GM21447 (cell line): Measurements from ENCODE around the gene RIOK2.
"Not testable (repeated sequence)": the region's sequence is repeated elsewhere in the genome, so short reads cannot be mapped to it uniquely, and the experiment has no call there.

Source experiments
- ATAC-seq: cut with Tn5 transposase; IDR thresholded peaks from one replicate; pipeline ENCODE4 v1.9.1; 2021; ENCODE audit not compliant: unreplicated experiment

RIOK2 gene

DNA sequence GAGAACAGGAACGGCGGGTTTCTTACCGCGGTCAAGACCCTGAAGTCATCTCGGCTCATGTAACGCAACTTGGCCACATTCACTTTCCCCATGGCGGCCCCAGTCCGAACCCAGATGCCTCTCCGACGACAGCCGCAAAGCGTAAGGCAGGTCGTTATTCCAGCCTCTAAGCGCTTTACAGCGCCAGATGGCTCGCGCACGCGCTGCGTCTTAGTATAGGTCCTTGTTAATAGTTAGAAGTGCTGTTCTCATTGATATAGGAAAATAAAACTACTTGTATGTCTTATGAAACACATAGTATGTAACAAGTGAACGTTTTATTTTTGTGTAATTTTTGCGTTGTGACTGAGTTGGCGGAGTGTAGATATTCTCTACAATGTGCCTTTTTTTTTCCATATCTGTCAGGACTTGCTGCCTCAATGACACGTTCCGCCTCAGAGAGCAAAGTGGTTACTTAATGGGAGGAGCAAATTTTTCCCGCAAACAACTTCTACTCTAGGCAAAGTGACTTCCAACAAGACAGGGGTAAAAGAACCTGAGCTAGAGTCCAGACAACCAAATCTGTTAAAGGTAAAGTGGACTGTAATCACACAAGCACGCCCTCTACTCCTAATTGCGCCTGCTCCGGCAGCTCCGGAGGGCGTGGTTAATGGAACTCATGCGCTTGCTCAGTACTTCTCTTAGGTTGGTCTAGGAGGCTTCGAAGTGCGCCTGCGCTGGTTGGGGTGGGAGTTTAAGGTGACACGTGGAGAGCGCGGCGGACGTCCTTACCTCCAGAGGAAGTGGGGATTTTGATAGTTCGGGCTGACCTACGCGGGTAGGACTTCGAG, at the start of gene RIOK2:
RIOK2 (minus strand) TSS at position 148 of the 830 bp plus-strand sequence; CDS start at position 92, 56 bp downstream.
- ATAC-seq: peak; percentile 91

- ATAC-seq: peak; percentile 93
These were observed 48.1 kb upstream of the RIOK2 start for GRCh38 chr5:97231025-97231636.

- ATAC-seq: no peak
These were observed 46.7 kb upstream of the RIOK2 start for GRCh38 chr5:97229688-97230285.

- no peak for ATAC-seq
These were observed 46.1 kb upstream of the RIOK2 start for GRCh38 chr5:97229196-97229595.

DNA sequence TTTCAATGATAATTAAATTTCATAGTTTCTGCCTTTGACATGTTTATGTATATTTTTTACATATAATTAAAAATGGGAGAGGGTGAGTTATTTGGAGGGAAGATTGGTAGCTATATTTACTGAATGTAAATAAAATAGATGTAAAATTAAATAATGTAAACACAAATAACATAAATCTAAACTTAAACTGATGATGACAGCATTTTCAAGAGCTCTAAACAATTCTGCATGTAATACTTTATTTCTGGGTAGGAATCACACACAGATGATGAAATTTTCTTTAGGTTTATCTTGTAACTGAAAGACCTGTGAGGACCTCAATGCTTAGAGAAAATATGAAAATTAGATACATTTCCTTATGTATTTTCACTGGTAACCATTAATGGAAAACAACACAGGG, 42.2 kb upstream of the RIOK2 start:
- no peak for ATAC-seq

DNA sequence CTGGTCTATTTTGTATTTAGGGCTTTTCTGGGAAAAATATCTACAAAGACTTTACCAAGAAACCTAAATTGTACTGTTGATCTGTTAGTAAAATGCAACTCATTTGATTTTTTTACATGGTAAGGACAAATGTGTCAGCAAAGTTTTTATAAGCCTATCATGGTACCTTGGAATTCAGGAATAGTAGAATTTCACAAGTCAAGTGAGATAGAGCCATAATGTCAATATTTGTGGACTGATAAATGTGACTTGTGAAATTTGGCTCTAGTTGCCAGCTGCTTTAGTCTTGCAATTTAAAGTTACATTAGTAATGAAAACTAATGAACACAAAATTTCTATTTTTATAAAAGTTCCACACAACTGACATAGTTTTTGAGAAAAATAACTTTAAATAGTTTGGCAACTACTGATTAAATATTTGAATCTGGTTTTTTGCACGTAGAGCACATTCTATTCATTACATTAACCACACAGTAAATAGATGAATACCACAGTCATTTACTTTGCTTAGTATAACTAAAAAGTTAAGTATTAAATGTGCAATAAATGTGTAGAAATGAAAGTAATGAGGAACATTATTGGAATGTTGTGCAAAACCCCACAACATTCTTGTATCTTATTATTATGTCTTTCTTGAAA, 41.2 kb upstream of the RIOK2 start:
- no peak for ATAC-seq

- ATAC-seq: no peak
These were observed 40.5 kb upstream of the RIOK2 start for GRCh38 chr5:97223596-97223995.

- no peak for ATAC-seq
These were observed 26.3 kb upstream of the RIOK2 start for GRCh38 chr5:97209343-97209742.

DNA sequence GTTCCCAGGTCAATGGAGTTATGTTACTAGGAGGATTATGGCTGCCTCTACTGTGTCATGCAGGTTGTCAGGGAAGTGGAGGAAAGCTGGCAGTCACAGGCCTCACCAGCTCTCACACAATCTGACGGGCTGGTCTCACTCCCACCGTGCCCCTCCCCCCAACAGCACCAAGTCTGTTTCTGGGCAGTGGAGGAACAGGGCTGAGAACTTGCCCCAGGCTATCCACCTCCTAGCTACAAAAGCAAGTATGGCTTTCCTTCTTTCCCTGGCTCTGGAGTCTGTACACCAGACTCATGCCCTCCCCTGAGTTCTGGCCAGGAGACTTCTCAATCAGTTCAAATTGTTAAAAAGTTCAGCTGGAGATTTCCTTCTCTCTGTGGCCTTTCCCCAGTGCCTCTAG, 25.7 kb upstream of the RIOK2 start:
- ATAC-seq: no peak

- ATAC-seq: no peak
These were observed 25.2 kb upstream of the RIOK2 start for GRCh38 chr5:97208184-97208713.

- no peak for ATAC-seq
These were observed 11.3 kb upstream of the RIOK2 start for GRCh38 chr5:97194366-97194765.

GRCh38 chr5:97193355-97193688, 10.3 kb upstream of the RIOK2 start:
- ATAC-seq: no peak

DNA sequence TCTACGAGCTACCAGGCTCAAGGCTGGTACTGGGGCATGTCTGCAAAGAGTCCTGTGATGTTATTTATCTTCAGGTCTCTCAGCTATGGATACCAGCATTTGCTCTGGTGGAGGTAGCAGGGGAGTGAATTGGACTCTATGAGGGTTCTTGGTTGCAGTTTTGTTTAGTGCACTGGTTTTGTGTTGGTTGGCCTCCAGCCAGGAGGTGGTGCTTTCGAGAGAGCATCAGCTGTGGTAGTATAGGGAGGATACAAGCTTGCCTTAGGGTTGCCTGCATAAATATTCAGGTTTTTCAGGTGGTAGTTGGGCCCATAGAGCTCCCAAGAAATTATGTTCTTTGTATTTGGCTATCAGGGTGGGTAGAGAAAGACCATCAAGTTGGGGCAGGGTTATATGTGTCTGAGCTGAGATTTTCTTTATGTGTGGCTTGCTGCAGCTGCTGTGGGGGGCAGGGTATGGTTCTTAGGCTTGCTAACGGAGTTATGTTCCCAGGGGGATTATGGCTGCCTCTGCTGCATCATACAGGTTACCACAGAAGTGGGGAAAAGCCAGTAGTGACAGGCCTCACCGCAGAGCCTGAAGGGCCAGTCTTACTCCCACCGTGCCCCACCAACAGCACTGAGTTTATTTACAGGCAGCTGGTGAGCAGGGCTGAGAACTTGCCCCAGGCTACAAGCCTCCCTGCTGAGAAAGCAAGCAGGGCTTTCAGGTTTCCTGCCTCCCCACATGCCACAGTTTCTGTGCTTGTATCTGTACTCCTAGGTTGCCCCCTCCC, 9.7 kb upstream of the RIOK2 start:
- ATAC-seq: peak; percentile 84

GRCh38 chr5:97191893-97192292, 8.8 kb upstream of the RIOK2 start:
- no peak for ATAC-seq

DNA sequence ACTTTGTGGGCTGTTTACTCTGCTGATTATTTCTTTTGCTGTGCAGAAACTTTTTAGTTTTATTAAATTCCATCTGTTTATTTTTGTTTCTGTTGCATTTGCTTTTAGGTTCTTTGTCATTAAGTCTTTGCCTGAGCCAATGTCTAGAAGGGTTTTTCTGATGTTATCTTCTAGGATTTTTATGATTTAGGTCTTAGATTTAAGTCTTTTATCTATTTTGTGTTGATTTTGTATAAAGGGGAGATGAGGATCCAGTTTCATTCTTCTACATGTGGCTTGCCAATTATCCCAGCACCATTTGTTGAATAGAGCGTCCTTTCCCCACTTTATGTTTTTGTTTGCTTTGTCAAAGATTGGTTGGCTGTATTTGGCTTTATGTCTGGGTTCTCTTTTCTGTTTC, 6.5 kb upstream of the RIOK2 start:
- not testable (repeated sequence) for ATAC-seq

DNA sequence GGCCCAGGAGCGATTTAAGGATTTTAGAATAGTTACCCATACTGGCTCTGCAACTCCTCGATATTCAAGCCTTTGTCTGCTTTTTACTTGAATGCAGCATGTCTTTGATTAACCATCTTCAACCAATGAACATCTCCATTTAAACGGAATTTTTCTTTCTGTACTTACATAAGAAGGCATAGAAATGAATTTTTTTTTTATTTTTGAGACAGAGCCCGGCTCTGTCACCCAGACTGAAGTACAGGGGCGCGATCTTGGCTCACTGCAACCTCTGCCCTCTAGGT, 825 bp upstream of the RIOK2 start:
- ATAC-seq: no peak

DNA sequence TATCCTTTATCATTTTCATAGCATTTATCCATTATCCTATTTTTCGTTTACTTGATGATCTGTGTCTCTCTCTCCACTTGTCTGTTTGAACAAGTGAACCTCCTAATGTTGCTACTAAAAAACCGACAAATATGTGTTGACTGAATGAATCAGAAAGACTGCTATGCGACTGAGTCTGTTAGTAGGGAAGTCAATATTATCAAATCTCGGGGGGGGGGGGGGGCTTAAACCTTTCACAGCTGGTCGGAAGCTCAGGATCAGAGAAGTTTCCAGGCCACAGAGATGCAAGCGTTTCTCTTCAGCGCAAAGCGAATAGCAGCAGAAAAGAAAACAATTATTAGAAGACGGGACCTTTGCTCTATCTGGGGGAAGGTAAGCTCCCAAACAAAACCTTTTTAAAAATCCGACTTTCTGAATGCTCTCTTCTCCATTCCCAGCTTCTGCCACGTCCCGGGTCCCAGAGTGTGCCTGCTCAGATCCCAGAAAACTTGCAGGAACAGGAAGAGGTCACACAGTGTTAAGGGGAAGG, 412 bp downstream of the RIOK2 start:
- ATAC-seq: no peak

DNA sequence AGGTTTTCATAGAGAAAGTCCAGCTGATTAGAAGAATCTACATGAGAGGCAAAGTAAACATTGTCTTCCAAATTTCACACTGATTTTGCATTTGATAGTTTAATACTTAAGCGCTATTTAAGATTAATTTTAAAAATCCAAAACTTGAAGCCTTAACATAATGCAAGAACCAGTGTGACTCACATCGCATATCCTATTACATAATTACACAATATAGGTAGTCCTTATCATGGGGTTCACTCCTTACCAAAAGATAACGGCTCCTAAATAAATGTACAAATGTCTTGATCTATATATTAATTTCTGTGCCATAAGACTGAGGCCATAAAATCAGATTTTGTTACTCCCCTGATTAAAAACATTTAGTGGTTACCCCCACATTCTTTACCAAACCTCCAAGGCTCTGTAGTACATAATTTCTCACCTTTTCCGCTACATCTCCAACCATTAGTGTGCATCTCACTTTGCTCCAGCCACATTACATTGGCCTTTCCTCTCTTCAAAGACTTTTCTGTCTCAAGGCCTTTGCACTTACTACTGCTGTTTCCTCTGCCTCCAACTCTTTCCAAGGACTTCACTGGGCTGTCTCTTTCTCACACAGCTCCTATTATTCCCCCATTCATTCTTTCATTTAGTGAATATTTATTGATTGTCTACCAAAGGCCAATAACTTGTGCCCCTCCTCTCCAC, 1.0 kb downstream of the RIOK2 start:
- ATAC-seq: no peak

- not testable (repeated sequence) for ATAC-seq
These were observed 3.6 kb downstream of the RIOK2 start for GRCh38 chr5:97179457-97179856.

GRCh38 chr5:97172227-97172626, 10.8 kb downstream of the RIOK2 start:
- ATAC-seq: no peak
